ENCODE data around the gene ZAP70. TPM values are rescaled to one million over a fixed set of nuclear protein-coding genes. Genes with fewer than 3 reads are reported as not detected.

The ZAP70 gene
- total RNA-seq, 1 donor from 2014 or later = 2.8 TPM

DNA sequence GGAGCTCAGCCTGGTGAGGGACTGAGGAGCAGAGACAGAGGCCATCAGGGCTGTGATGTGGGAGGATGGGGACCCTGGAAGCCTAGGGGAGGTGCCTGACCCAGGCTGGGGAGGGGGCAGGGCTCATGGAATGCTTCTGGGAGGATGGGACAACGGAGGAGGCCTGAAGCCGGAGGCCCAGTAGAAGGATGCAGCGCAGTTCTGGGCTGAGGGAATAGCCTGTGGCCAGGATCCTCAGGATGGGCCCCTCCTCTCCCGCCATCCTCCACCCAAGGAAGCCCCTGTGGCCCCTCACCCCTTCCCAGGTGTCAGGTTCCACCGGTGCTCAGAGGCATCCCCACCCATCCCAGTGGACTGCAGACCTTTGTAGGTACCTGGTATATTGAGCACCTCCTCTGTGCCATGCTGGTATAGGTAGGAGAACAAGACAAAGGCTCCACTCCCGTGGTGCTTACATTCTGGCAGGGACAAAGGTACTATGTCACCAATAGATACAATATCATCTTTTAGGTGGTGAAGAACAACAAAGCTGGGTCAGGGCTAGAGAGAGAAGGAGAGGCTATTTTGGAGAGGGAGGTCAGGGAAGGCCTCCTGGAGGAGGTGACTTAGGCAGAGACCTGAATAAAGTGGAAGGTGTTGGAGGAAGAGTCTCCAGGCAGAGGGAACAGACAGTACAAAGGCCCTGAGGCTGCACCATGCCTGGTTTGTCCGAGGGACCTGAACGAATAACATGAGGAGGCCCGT, 2.7 kb downstream of the ZAP70 start:
- TF ChIP-seq, protein P1, sequence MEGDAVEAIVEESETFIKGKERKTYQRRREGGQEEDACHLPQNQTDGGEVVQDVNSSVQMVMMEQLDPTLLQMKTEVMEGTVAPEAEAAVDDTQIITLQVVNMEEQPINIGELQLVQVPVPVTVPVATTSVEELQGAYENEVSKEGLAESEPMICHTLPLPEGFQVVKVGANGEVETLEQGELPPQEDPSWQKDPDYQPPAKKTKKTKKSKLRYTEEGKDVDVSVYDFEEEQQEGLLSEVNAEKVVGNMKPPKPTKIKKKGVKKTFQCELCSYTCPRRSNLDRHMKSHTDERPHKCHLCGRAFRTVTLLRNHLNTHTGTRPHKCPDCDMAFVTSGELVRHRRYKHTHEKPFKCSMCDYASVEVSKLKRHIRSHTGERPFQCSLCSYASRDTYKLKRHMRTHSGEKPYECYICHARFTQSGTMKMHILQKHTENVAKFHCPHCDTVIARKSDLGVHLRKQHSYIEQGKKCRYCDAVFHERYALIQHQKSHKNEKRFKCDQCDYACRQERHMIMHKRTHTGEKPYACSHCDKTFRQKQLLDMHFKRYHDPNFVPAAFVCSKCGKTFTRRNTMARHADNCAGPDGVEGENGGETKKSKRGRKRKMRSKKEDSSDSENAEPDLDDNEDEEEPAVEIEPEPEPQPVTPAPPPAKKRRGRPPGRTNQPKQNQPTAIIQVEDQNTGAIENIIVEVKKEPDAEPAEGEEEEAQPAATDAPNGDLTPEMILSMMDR (conservative IDR thresholded peaks at IDR 0.05) = no peak
- Mint-ChIP-seq H3K27ac (ENCODE audit: unreplicated experiment) (peak overlapping the region; percentile 1), H3K36me3 (ENCODE audit: low read depth) (no peaks in the 10 kb centered on the region), H3K4me1 (peaks cover 18% of the 10 kb centered on the region), H3K4me3 (no peak overlapping the region), H3K27me3 (ENCODE audit: low read depth) (no peaks in the 10 kb centered on the region), H3K9me3 (no peaks in the 10 kb centered on the region)
- no peak for DNase-seq (ENCODE audit: low read depth, low spot score)

DNA sequence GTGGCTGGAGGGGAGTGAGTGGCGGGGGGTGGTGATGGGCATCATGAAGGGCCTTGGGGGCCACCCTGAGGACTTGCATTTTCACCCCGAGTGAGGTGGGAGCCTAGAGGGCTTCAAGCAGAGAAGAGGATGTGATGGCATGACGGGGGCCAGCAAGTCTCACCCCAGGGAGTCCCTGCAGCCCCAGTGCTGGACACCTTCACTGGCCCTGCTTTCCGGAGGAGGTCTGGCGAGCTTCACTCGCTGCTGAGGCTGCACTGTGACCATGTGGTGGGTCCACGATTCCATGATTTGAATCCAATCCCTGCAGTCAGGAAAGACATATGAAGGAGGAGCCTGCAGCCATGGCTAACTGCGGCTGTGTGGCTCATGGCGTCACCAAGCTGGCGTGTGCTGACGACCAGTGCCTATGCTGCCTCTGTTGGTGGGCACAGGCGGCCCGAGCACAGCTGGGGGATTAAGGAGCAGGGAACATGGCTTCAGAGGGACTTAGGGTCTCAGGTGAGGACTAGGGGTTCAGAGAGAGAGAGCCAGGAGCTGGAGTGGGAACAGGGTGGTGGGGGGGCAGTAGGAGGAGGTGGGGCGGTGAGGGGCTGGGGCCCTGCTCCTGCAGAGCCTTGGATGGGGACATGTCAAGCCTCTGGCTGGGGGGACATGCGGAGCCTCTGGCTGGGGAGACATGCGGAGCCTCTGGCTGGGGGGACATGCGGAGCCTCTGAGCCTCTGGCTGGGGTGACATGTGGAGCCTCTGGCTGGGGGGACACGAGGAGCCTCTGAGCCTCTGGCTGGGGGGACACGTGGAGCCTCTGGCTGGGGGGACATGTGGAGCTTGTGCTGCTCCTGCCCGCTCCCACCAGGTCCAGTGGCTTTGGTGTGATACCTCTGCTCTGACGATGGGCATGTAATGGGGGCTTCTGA, 3.6 kb downstream of the ZAP70 start:
- Mint-ChIP-seq H3K9me3 (no peaks in the 10 kb centered on the region), H3K27me3 (ENCODE audit: low read depth) (no peaks in the 10 kb centered on the region), H3K36me3 (ENCODE audit: low read depth) (no peaks in the 10 kb centered on the region), H3K4me1 (peaks cover 19% of the 10 kb centered on the region), H3K27ac (ENCODE audit: unreplicated experiment) (peak overlapping the region; percentile 93), H3K4me3 (no peak overlapping the region)
- DNase-seq (ENCODE audit: low read depth, low spot score) = no peak
- TF ChIP-seq, protein P1 (conservative IDR thresholded peaks at IDR 0.05) = no peak

DNA sequence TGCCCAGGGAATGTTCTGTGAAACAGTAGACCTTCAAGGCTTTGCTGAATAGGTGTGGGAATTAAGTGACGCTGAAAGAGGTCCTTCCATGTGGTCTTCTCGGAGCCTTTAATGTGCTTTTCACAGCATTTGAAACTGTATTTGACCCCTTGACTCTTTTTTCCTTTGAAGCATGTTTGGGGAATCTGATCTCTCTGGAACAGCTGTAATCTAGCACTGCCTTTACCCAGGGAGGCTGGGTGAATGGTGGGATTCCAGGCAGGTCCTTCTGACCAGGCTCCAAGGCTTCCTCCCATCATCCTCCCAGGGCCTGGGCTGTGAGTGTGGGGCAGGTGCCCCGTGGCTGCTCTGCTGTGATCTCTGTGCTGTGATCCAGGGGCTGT, 4.2 kb downstream of the ZAP70 start:
- Mint-ChIP-seq H3K9me3 (no peaks in the 10 kb centered on the region), H3K4me3 (no peak overlapping the region), H3K27me3 (ENCODE audit: low read depth) (no peaks in the 10 kb centered on the region), H3K36me3 (ENCODE audit: low read depth) (no peaks in the 10 kb centered on the region), H3K4me1 (peaks cover 19% of the 10 kb centered on the region), H3K27ac (ENCODE audit: unreplicated experiment) (no peak overlapping the region)
- TF ChIP-seq, protein P1 (conservative IDR thresholded peaks at IDR 0.05) = no peak
- no peak for DNase-seq (ENCODE audit: low read depth, low spot score)

DNA sequence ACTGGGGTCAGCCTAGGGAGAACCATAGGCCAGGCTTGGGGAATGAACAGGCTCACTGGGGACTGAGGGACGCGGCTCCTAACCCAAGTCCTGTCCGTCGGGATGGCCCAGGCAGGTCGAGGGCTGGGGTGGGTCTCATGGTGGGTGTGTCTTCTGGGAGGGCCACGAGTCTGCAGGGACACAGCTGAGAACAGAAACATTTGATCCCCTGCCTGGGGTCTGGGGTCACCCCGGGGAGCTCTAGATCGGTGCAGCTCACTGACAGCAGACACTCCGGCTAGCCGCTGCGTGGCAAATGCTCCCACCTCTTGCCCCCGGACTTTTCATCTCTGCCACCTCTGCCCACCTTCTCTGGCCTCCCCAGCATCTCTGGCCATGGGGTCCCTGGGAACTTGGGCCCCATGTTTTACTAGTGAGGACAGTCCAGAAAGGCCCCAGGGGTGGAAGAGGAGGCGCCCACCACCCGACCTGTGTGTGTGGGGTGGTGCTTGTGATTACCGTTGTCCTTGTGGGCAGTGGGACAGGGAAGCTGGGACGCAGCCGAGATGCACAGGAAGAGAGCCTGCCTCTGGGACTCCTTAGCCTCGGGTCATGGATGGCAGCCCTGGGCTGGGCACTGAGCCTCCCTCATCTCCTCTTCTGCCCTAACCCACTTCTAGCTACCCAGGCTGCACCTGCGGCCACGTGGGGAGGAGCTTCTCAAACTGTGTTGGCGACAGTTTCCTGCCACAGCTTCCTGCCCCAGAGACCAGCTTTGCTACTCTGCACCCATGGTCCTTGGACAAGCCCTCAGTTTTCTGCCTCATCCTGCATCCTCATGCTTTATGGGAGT, 4.9 kb downstream of the ZAP70 start:
- no peaks in the 10 kb centered on the region for H3K36me3 Mint-ChIP-seq (ENCODE audit: low read depth)
- DNase-seq (ENCODE audit: low read depth, low spot score) = no peak
- H3K27me3 Mint-ChIP-seq (ENCODE audit: low read depth) = no peaks in the 10 kb centered on the region
- TF ChIP-seq, protein P1 (conservative IDR thresholded peaks at IDR 0.05) = no peak
- no peak overlapping the region for H3K27ac Mint-ChIP-seq (ENCODE audit: unreplicated experiment)
- no peak overlapping the region for H3K4me3 Mint-ChIP-seq
- H3K4me1 Mint-ChIP-seq = peaks cover 19% of the 10 kb centered on the region
- no peaks in the 10 kb centered on the region for H3K9me3 Mint-ChIP-seq

DNA sequence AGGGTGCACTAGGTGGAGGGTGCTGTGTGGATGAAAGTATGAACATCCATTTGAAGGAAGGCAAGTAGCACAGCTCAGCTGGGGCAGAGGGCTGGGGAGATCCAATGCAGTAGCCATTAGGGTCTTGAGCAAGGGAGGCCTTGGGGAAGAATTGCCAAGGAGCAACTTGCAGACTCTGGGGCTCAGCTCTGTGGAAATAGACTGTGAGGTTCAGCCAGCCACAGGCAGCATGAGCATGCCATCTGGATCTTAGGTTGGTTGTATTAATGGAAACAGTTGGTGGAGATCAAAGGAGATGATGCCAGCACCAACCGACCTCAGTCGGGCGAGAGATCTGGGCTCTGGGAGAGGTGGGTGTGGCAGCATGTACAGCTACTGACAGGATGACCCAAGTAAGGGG, 5.6 kb downstream of the ZAP70 start:
- H3K36me3 Mint-ChIP-seq (ENCODE audit: low read depth) = no peaks in the 10 kb centered on the region
- peaks cover 19% of the 10 kb centered on the region for H3K4me1 Mint-ChIP-seq
- no peak overlapping the region for H3K4me3 Mint-ChIP-seq
- TF ChIP-seq, protein P1 (conservative IDR thresholded peaks at IDR 0.05) = no peak
- H3K27me3 Mint-ChIP-seq (ENCODE audit: low read depth) = no peaks in the 10 kb centered on the region
- no peaks in the 10 kb centered on the region for H3K9me3 Mint-ChIP-seq
- peak overlapping the region; percentile 60 for H3K27ac Mint-ChIP-seq (ENCODE audit: unreplicated experiment)
- DNase-seq (ENCODE audit: low read depth, low spot score) = no peak

All from neural crest cell (in vitro differentiated cells).